ENCODE data around the gene TRIM71.

TRIM71 gene

GRCh38 chr3:32842531-32842931 is 24.7 kb downstream of the TRIM71 start:
- Histone ChIP-seq H3K27ac (ENCODE audit: low read length) (peak overlapping the region; percentile 43; the same call in 1 of the 2 replicates), H3K4me3 (ENCODE audit: low read depth in 1 of 2, low read length in 2 of 2) (no peak overlapping the region), H3K9ac (ENCODE audit: low read depth, low read length) (no peak overlapping the region), H3K9me3 (ENCODE audit: insufficient read depth, low read length, severe bottlenecking) (no peaks in the 10 kb centered on the region), H3K4me1 (ENCODE audit: insufficient read depth, low read length) (peaks cover 31% of the 10 kb centered on the region), H4K20me1 (ENCODE audit: insufficient read depth, low read length) (no peaks in the 10 kb centered on the region), H3K27me3 (ENCODE audit: insufficient read depth, low read length, poor library complexity) (no peaks in the 10 kb centered on the region), H2AFZ (ENCODE audit: low read depth, low read length) (no peak overlapping the region), H3K36me3 (ENCODE audit: insufficient read depth, low read length) (no peaks in the 10 kb centered on the region), H3K79me2 (ENCODE audit: insufficient read depth, low read length) (no peaks in the 10 kb centered on the region), H3K4me2 (ENCODE audit: insufficient read depth, low read length) (no peak overlapping the region)
- ATAC-seq (ENCODE audit: insufficient read depth, low read depth) (peak; percentile 89), DNase-seq (peak; percentile 69)
- TF ChIP-seq CTCF (IDR thresholded peaks at IDR 0.05; ENCODE audit: borderline replicate concordance, extremely low read depth, low read length, poor library complexity, severe bottlenecking) = no peak
- no peak for TF ChIP-seq EZH2 (IDR thresholded peaks at IDR 0.05; ENCODE audit: borderline replicate concordance, low read depth, low read length, severe bottlenecking)

- DNase-seq = no peak
- Histone ChIP-seq H2AFZ (ENCODE audit: low read depth, low read length) (no peak overlapping the region), H3K79me2 (ENCODE audit: insufficient read depth, low read length) (no peaks in the 10 kb centered on the region), H3K27ac (ENCODE audit: low read length) (peak overlapping the region; percentile 43; the same call in 1 of the 2 replicates), H3K9ac (ENCODE audit: low read depth, low read length) (no peak overlapping the region), H3K4me2 (ENCODE audit: insufficient read depth, low read length) (no peak overlapping the region), H3K4me1 (ENCODE audit: insufficient read depth, low read length) (peaks cover 31% of the 10 kb centered on the region), H3K36me3 (ENCODE audit: insufficient read depth, low read length) (no peaks in the 10 kb centered on the region), H3K9me3 (ENCODE audit: insufficient read depth, low read length, severe bottlenecking) (no peaks in the 10 kb centered on the region), H3K27me3 (ENCODE audit: insufficient read depth, low read length, poor library complexity) (no peaks in the 10 kb centered on the region), H4K20me1 (ENCODE audit: insufficient read depth, low read length) (no peaks in the 10 kb centered on the region), H3K4me3 (ENCODE audit: low read depth in 1 of 2, low read length in 2 of 2) (no peak overlapping the region)
- peak; percentile 21; the same call in 2 of the 3 replicates for ATAC-seq (ENCODE audit: insufficient read depth, low read depth)
- TF ChIP-seq EZH2 (IDR thresholded peaks at IDR 0.05; ENCODE audit: borderline replicate concordance, low read depth, low read length, severe bottlenecking) = no peak
- TF ChIP-seq CTCF (IDR thresholded peaks at IDR 0.05; ENCODE audit: borderline replicate concordance, extremely low read depth, low read length, poor library complexity, severe bottlenecking) = no peak
Observed at GRCh38 chr3:32842987-32843386, 25.2 kb downstream of the TRIM71 start.

GRCh38 chr3:32843510-32844321 is 25.9 kb downstream of the TRIM71 start:
- no peaks in the 10 kb centered on the region for H3K9me3 ChIP-seq (ENCODE audit: insufficient read depth, low read length, severe bottlenecking)
- no peak overlapping the region for H3K4me3 ChIP-seq (ENCODE audit: low read depth in 1 of 2, low read length in 2 of 2)
- TF ChIP-seq CTCF (IDR thresholded peaks at IDR 0.05; ENCODE audit: borderline replicate concordance, extremely low read depth, low read length, poor library complexity, severe bottlenecking) = no peak
- no peak for TF ChIP-seq EZH2 (IDR thresholded peaks at IDR 0.05; ENCODE audit: borderline replicate concordance, low read depth, low read length, severe bottlenecking)
- DNase-seq = no peak
- H2AFZ ChIP-seq (ENCODE audit: low read depth, low read length) = no peak overlapping the region
- H3K79me2 ChIP-seq (ENCODE audit: insufficient read depth, low read length) = no peaks in the 10 kb centered on the region
- H3K27me3 ChIP-seq (ENCODE audit: insufficient read depth, low read length, poor library complexity) = no peaks in the 10 kb centered on the region
- no peaks in the 10 kb centered on the region for H3K36me3 ChIP-seq (ENCODE audit: insufficient read depth, low read length)
- no peak overlapping the region for H3K9ac ChIP-seq (ENCODE audit: low read depth, low read length)
- H3K4me2 ChIP-seq (ENCODE audit: insufficient read depth, low read length) = no peak overlapping the region
- no peaks in the 10 kb centered on the region for H4K20me1 ChIP-seq (ENCODE audit: insufficient read depth, low read length)
- H3K27ac ChIP-seq (ENCODE audit: low read length) = peak overlapping the region; percentile 43; the same call in 1 of the 2 replicates
- H3K4me1 ChIP-seq (ENCODE audit: insufficient read depth, low read length) = peaks cover 31% of the 10 kb centered on the region
- ATAC-seq (ENCODE audit: insufficient read depth, low read depth) = no peak

All from DND-41 (cell line).